Activated B cell treated with CpG ODN at 0.5 μM for 24 hours (primary cell): ENCODE data around the gene TRAF3. TPM values are rescaled to one million over a fixed set of nuclear protein-coding genes. Genes with fewer than 3 reads are reported as not detected.
A peak's percentile ranks its signal among the peaks of the same experiment; 100 is the strongest.

Experiments
- ATAC-seq: fragments of 200-7000 bp; cut with Tn5 transposase; one replicate; pipeline ENCODE4 v1.10.0; 2021; ENCODE audit warnings: low read depth, mild to moderate bottlenecking, moderate library complexity
- CTCF ChIA-PET: fragments of 350-600 bp; sonication (Branson Sonifier 250); formaldehyde crosslinking; loops from one replicate; lab custom pipeline; 2021; ENCODE audit warnings: antibody characterized with exemption; lab: Charles Lee
- POLR2A ChIA-PET: fragments of 350-600 bp; sonication (Branson Sonifier 250); formaldehyde crosslinking; loops from one replicate; lab custom pipeline; 2021; ENCODE audit warnings: antibody characterized with exemption; lab: Charles Lee
- DNase-seq: peaks from one replicate; pipeline ENCODE4 v3.0.0; 2022
- H3K27ac Mint-ChIP-seq: one replicate; pipeline ENCODE4 v1.8.0; 2020; ENCODE audit warnings: mixed read lengths
- H3K27me3 Mint-ChIP-seq: one replicate; pipeline ENCODE4 v1.8.0; 2021; ENCODE audit warnings: mixed read lengths
- H3K36me3 Mint-ChIP-seq: one replicate; pipeline ENCODE4 v1.8.0; 2021; ENCODE audit warnings: low read depth, mixed read lengths
- H3K4me1 Mint-ChIP-seq: one replicate; pipeline ENCODE4 v1.8.0; 2021; ENCODE audit warnings: mixed read lengths
- H3K4me3 Mint-ChIP-seq: one replicate; pipeline ENCODE4 v1.8.0; 2020; ENCODE audit warnings: mild to moderate bottlenecking, mixed read lengths
- H3K9me3 Mint-ChIP-seq: one replicate; pipeline ENCODE4 v1.8.0; 2020; ENCODE audit warnings: mixed read lengths
- intact Hi-C: fragments of 100-400 bp; cut with micrococcal nuclease; formaldehyde crosslinking; loops from one replicate; pipeline ENCODE4 v1.15.1; 2024
- total RNA-seq: library from RNA; stranded (reverse); gene quantifications from 2 replicates; pipeline ENCODE4 v1.2.3, GENCODE V29; 2022
- TF ChIP-seq, protein P1 (sequence below): fragments of 200-600 bp; IDR thresholded peaks from one replicate; pipeline ENCODE4 v1.8.0; 2022; ENCODE audit warnings: antibody characterized with exemption, mild to moderate bottlenecking

The TRAF3 gene
- total RNA-seq, 1 donor from 2014 or later = 120 TPM

DNA sequence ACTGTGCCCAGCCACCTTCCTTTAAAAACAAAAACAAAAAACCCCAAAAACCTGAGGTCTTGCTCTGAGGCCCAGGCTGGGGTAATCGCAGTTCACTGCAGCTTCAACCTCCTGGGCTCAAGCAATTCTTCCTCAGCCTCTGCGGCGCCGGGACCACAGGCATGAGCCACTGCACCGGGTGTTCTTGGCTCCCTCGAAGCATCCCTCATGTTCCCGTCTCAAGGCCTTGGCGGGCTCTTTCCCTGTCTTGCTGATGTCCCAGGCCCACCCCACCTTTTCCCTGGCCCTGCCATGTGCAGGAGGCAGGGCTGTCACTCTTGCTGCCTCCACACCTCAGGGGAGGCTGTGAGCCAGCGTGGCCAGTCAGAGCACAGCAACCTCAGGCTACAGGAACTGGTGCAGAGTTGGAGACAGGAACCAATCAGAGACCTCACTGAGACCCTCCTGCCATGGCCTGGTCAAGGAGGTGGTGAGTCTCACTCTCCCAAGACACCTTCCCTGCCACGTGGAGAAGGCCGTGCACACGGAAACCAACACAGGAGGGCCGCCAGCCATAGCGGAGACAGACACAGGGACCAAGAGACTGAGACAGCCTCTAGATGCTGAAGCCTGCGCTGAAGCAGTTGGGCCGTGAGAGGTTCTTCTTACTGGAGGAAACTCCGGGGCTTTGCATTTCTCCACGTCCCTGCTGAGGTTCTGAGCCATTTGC is 139.3 kb downstream of the TRAF3 start:
- no peak for DNase-seq
- Mint-ChIP-seq H3K4me1 (peaks cover 18% of the 10 kb centered on the region), H3K9me3 (no peaks in the 10 kb centered on the region), H3K27ac (peak overlapping the region; percentile 42), H3K27me3 (no peaks in the 10 kb centered on the region), H3K36me3 (peaks cover 10% of the 10 kb centered on the region), H3K4me3 (peak overlapping the region; percentile 30)
- CTCF ChIA-PET = interaction anchor here (0.8 to 4.7 kb wide), 6 partner anchors 15 to 227 kb away, joined by 3 to 48 read pairs (median 4); no protein-coding TSS in a partner anchor
- ATAC-seq = peak; percentile 11
- TF ChIP-seq, protein P1, sequence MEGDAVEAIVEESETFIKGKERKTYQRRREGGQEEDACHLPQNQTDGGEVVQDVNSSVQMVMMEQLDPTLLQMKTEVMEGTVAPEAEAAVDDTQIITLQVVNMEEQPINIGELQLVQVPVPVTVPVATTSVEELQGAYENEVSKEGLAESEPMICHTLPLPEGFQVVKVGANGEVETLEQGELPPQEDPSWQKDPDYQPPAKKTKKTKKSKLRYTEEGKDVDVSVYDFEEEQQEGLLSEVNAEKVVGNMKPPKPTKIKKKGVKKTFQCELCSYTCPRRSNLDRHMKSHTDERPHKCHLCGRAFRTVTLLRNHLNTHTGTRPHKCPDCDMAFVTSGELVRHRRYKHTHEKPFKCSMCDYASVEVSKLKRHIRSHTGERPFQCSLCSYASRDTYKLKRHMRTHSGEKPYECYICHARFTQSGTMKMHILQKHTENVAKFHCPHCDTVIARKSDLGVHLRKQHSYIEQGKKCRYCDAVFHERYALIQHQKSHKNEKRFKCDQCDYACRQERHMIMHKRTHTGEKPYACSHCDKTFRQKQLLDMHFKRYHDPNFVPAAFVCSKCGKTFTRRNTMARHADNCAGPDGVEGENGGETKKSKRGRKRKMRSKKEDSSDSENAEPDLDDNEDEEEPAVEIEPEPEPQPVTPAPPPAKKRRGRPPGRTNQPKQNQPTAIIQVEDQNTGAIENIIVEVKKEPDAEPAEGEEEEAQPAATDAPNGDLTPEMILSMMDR = no peak
- POLR2A ChIA-PET = interaction anchor here (0.9 to 2.4 kb wide), 6 partner anchors 12 to 222 kb away, joined by 4 to 14 read pairs (median 4); no protein-coding TSS in a partner anchor
- intact Hi-C loops = loop anchor here (1.0 to 5.0 kb wide), 6 partner anchors 15 to 392 kb away; partner anchors contain the start of gene RCOR1

DNA sequence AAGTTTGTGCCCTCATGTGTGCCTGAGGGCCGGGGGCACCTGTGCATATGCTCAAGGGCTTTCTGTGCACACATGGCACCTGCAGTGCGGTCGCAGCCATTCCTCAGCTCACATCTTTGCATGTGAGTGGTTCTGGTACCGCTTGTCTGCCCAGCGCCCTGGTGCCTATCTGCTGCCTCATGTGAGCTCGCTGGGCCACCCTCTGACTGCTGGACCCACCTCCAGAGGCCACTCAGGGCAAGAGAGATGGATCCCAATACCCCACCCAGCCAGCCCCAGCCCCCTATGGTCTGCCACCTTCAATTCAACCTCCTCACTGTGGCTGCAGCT is 139.8 kb downstream of the TRAF3 start:
- POLR2A ChIA-PET = interaction anchor here (0.9 to 2.0 kb wide), 5 partner anchors 11 to 222 kb away, joined by 4 to 6 read pairs (median 4); no protein-coding TSS in a partner anchor
- TF ChIP-seq, protein P1 = no peak

DNA sequence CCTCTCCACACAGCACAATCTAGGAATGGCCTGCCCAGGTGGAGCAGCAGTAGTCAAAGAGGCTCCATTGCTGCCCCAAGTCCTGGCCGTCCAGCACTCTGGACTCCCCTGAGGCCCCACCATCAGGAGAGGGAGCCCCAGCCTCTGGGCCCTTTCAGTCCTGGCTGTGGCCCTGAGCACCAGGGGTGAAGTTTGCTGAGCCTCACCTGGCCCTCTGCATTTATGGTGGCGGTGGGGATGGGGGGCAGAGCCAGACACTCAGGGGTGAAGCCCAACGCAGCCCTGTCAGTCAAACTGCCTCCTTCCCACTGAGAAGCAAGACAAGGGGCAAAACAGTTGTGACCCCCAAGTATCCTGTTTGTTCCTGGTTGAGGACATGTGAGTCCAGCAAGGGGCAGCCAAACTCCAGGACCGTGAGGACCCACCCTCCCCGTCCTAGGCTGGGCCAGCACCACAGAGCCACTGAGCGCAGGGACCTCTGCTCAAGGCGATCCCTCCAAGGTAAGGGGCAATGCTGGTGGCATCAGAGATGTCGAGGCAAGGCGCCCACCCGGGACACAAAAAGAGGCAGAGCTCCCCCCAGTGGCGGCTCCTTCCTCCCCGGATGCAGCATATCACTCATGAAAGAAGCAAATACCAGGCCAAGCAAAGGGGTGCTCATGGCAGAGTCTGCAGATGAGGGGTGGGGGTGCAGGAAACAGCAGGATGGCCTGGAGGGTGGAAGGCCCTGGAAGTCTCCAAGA is 140.4 kb downstream of the TRAF3 start:
- intact Hi-C loops = loop anchor here (1.0 to 5.0 kb wide), 7 partner anchors 16 to 393 kb away; partner anchors contain the start of gene RCOR1
- DNase-seq (peak; percentile 64), ATAC-seq (peak; percentile 23)
- Mint-ChIP-seq H3K4me1 (peaks cover 18% of the 10 kb centered on the region), H3K4me3 (no peak overlapping the region), H3K9me3 (no peaks in the 10 kb centered on the region), H3K36me3 (peaks cover 2% of the 10 kb centered on the region), H3K27me3 (no peaks in the 10 kb centered on the region), H3K27ac (peak overlapping the region; percentile 42)
- ChIA-PET CTCF (interaction anchor here (0.8 to 4.7 kb wide), 6 partner anchors 16 to 393 kb away, joined by 3 to 48 read pairs (median 6); no protein-coding TSS in a partner anchor), POLR2A (interaction anchor here (0.9 to 2.0 kb wide), 5 partner anchors 11 to 223 kb away, joined by 4 to 6 read pairs (median 4); no protein-coding TSS in a partner anchor)
- TF ChIP-seq, protein P1 = no peak

More for the DNA sequence above, 139.8 kb downstream of the TRAF3 start:
- H3K4me1 Mint-ChIP-seq = peaks cover 18% of the 10 kb centered on the region
- H3K9me3 Mint-ChIP-seq = no peaks in the 10 kb centered on the region
- intact Hi-C loops = loop anchor here (1.0 to 5.0 kb wide), 6 partner anchors 16 to 393 kb away; partner anchors contain the start of gene RCOR1
- H3K27me3 Mint-ChIP-seq = no peaks in the 10 kb centered on the region
- no peak overlapping the region for H3K4me3 Mint-ChIP-seq
- CTCF ChIA-PET = interaction anchor here (0.8 to 4.7 kb wide), 6 partner anchors 15 to 392 kb away, joined by 3 to 48 read pairs (median 6); no protein-coding TSS in a partner anchor
- ATAC-seq = peak; percentile 63
- H3K27ac Mint-ChIP-seq = peak overlapping the region; percentile 42
- H3K36me3 Mint-ChIP-seq = peaks cover 6% of the 10 kb centered on the region
- peak; percentile 45 for DNase-seq

DNA sequence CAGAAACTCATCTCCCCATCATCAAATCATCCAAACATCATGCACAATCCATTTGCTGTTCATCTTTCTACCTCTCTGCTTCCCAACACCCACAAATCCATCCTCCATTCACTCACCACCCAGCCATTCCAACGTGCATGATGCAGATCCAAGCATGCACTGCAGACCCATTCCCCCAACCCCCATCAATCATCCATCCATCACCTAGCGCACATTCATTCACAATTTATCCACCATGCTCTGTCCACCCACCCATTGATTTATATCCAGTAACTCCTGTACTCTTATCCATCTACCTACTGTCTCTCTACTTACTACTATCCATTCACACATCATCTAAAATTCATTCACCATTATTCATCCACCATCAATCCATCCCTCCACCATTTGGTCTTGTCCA is 141.2 kb downstream of the TRAF3 start:
- intact Hi-C loops = loop anchor here (1.0 to 5.0 kb wide), 4 partner anchors 51 to 326 kb away; partner anchors contain the start of gene RCOR1
- POLR2A ChIA-PET = interaction anchor here (0.7 kb wide), 1 partner anchor 219 kb away, joined by 9 read pairs; no protein-coding TSS in a partner anchor
- TF ChIP-seq, protein P1 = no peak
- CTCF ChIA-PET = interaction anchor here (1.6 to 4.7 kb wide), 3 partner anchors 17 to 393 kb away, joined by 6 to 48 read pairs (median 6); no protein-coding TSS in a partner anchor
- H3K27ac Mint-ChIP-seq = no peak overlapping the region
- ATAC-seq (no peak), DNase-seq (no peak)
- H3K4me1 Mint-ChIP-seq = peaks cover 16% of the 10 kb centered on the region
- no peaks in the 10 kb centered on the region for H3K27me3 Mint-ChIP-seq
- H3K36me3 Mint-ChIP-seq = peaks cover 2% of the 10 kb centered on the region
- H3K4me3 Mint-ChIP-seq = no peak overlapping the region
- no peaks in the 10 kb centered on the region for H3K9me3 Mint-ChIP-seq
